HepG2 (cell line): ENCODE data around the gene SYCE3. TPM values are rescaled to one million over a fixed set of nuclear protein-coding genes. Genes with fewer than 3 reads are reported as not detected.

Experiments used
- CREB1 ChIP-seq, 2 experiments: fragments of 450-650 bp in 1 of 2; IDR thresholded peaks; 2 replicates each; pipeline ENCODE4 v1.6.1; 2016 to 2017; ENCODE audit warnings: control low read depth in 1 of 2, mild to moderate bottlenecking in 1 of 2, missing compliant biosample characterization in 1 of 2, missing genetic modification characterization in 1 of 2
- KDM5B ChIP-seq: sonication (generic); formaldehyde crosslinking; IDR thresholded peaks from 2 replicates; pipeline ENCODE4 v1.4.0; 2020; ENCODE audit warnings: missing genetic modification reagents, mild to moderate bottlenecking, borderline replicate concordance
- MYNN ChIP-seq: sonication (generic); formaldehyde crosslinking; IDR thresholded peaks from 2 replicates; pipeline ENCODE4 v1.4.0; 2020; ENCODE audit warnings: mild to moderate bottlenecking, low read depth, missing genetic modification reagents
- NR2F6 ChIP-seq, 2 experiments: IDR thresholded peaks; 2 replicates each; pipeline ENCODE4 v1.6.1; 2016; ENCODE audit warnings: antibody characterized with exemption in 1 of 2, mild to moderate bottlenecking in 1 of 2
- RARG ChIP-seq: sonication (generic); formaldehyde crosslinking; IDR thresholded peaks from 2 replicates; pipeline ENCODE4 v1.4.0; 2020; ENCODE audit warnings: low read depth, mild to moderate bottlenecking, missing genetic modification reagents
- RERE ChIP-seq: IDR thresholded peaks from 2 replicates; pipeline ENCODE4 v1.6.1; 2016; ENCODE audit warnings: low read depth, missing genetic modification reagents, missing compliant biosample characterization
- SCMH1 ChIP-seq: sonication (generic); formaldehyde crosslinking; IDR thresholded peaks from 2 replicates; pipeline ENCODE4 v1.9.0; 2021; ENCODE audit warnings: missing genetic modification reagents, mild to moderate bottlenecking, borderline replicate concordance
- SIX4 ChIP-seq: sonication (generic); formaldehyde crosslinking; IDR thresholded peaks from 2 replicates; pipeline ENCODE4 v1.4.0; 2020; ENCODE audit warnings: missing genetic modification reagents
- ZBTB7A ChIP-seq: sonication (generic); formaldehyde crosslinking; IDR thresholded peaks from 2 replicates; pipeline ENCODE4 v1.8.0; 2022; ENCODE audit warnings: mild to moderate bottlenecking, missing genetic modification reagents
- ZNF580 ChIP-seq: IDR thresholded peaks from 2 replicates; pipeline ENCODE4 v1.6.1; 2016; ENCODE audit warnings: low read depth, borderline replicate concordance
- ZNF780A ChIP-seq: sonication (generic); formaldehyde crosslinking; IDR thresholded peaks from 2 replicates; pipeline ENCODE4 v1.8.0; 2022; ENCODE audit warnings: mild to moderate bottlenecking, missing genetic modification reagents, moderate library complexity
- polyA plus RNA-seq, 8 experiments: library from polyadenylated mRNA; depleted of rRNA in 3 of 8; stranded (reverse) in 7 of 8; unstranded in 1 of 8; fragments of >200 nt; fragmentation: Illumina TruSeq in 4 of 8; extraction: Trizol in 4 of 8; gene quantifications; 2 replicates each; pipeline versions ENCODE4 v1.2.1 to v1.2.3, GENCODE V29; 2011 to 2016; ENCODE audit warnings: low read depth in 4 of 8, missing spikeins in 1 of 8, mixed read lengths in 1 of 8; ENCODE audit not compliant: insufficient read depth in 1 of 8
- total RNA-seq, 5 experiments: library from RNA; depleted of rRNA; stranded (reverse); fragments of >200 nt; fragmentation: Illumina TruSeq; extraction: Trizol; gene quantifications; 2 replicates each; pipeline ENCODE4 v1.2.3, GENCODE V29; 2016; ENCODE audit warnings: low read depth in 1 of 5
- TF ChIP-seq, protein P1 (sequence below): sonication (generic); formaldehyde crosslinking; IDR thresholded peaks from 2 replicates; pipeline ENCODE4 v1.4.0; 2020; ENCODE audit warnings: missing genetic modification reagents
- TF ChIP-seq, protein P2 (sequence below): sonication (generic); formaldehyde crosslinking; IDR thresholded peaks from 2 replicates; pipeline ENCODE4 v1.4.0; 2020; ENCODE audit warnings: mild to moderate bottlenecking, missing genetic modification reagents
- TF ChIP-seq, protein P3 (sequence below): sonication (generic); formaldehyde crosslinking; IDR thresholded peaks from 2 replicates; pipeline ENCODE4 v1.8.0; 2022; ENCODE audit warnings: low read depth, missing genetic modification reagents
- TF ChIP-seq, protein P4 (sequence below): sonication (generic); formaldehyde crosslinking; IDR thresholded peaks from 2 replicates; pipeline ENCODE4 v1.4.0; 2020; ENCODE audit warnings: missing genetic modification reagents, mild to moderate bottlenecking, borderline replicate concordance

Gene SYCE3
- total and polyA plus RNA-seq, 2 of the 13 experiments (the other 11 are each of a cell fraction or from before 2014, with no cell fraction given), result not detected

- TF ChIP-seq ZNF580 (CRISPR knock-in tag) (no peak), NR2F6 (IDR thresholded peaks at IDR 0.05) (no peak), NR2F6 (CRISPR knock-in tag; IDR thresholded peaks at IDR 0.05) (no peak), RERE (CRISPR knock-in tag) (no peak), KDM5B (no peak), RARG (peak; percentile 88; the same call in 1 of the 2 replicates), CREB1 (IDR thresholded peaks at IDR 0.05) (no peak), CREB1 (CRISPR knock-in tag; IDR thresholded peaks at IDR 0.05) (no peak), SIX4 (no peak), ZNF780A (CRISPR knock-in tag) (peak; percentile 3; the same call in 1 of the 2 replicates), ZBTB7A (no peak), SCMH1 (no peak), MYNN (CRISPR knock-in tag) (no peak; the same call in 1 of the 2 replicates)
- TF ChIP-seq, protein P1, sequence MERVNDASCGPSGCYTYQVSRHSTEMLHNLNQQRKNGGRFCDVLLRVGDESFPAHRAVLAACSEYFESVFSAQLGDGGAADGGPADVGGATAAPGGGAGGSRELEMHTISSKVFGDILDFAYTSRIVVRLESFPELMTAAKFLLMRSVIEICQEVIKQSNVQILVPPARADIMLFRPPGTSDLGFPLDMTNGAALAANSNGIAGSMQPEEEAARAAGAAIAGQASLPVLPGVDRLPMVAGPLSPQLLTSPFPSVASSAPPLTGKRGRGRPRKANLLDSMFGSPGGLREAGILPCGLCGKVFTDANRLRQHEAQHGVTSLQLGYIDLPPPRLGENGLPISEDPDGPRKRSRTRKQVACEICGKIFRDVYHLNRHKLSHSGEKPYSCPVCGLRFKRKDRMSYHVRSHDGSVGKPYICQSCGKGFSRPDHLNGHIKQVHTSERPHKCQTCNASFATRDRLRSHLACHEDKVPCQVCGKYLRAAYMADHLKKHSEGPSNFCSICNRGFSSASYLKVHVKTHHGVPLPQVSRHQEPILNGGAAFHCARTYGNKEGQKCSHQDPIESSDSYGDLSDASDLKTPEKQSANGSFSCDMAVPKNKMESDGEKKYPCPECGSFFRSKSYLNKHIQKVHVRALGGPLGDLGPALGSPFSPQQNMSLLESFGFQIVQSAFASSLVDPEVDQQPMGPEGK (CRISPR knock-in tag), result peak; percentile 8; the same call in 1 of the 2 replicates
- TF ChIP-seq, protein P2, sequence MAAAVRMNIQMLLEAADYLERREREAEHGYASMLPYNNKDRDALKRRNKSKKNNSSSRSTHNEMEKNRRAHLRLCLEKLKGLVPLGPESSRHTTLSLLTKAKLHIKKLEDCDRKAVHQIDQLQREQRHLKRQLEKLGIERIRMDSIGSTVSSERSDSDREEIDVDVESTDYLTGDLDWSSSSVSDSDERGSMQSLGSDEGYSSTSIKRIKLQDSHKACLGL (CRISPR knock-in tag), result no peak
- TF ChIP-seq, protein P3, sequence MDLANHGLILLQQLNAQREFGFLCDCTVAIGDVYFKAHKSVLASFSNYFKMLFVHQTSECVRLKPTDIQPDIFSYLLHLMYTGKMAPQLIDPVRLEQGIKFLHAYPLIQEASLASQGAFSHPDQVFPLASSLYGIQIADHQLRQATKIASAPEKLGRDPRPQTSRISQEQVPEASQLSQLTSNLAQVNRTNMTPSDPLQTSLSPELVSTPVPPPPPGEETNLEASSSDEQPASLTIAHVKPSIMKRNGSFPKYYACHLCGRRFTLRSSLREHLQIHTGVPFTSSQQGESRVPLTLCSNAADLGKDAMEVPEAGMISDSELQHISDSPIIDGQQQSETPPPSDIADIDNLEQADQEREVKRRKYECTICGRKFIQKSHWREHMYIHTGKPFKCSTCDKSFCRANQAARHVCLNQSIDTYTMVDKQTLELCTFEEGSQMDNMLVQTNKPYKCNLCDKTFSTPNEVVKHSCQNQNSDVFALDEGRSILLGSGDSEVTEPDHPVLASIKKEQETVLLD (CRISPR knock-in tag), result no peak; the same call in 1 of the 2 replicates
- TF ChIP-seq, protein P4, sequence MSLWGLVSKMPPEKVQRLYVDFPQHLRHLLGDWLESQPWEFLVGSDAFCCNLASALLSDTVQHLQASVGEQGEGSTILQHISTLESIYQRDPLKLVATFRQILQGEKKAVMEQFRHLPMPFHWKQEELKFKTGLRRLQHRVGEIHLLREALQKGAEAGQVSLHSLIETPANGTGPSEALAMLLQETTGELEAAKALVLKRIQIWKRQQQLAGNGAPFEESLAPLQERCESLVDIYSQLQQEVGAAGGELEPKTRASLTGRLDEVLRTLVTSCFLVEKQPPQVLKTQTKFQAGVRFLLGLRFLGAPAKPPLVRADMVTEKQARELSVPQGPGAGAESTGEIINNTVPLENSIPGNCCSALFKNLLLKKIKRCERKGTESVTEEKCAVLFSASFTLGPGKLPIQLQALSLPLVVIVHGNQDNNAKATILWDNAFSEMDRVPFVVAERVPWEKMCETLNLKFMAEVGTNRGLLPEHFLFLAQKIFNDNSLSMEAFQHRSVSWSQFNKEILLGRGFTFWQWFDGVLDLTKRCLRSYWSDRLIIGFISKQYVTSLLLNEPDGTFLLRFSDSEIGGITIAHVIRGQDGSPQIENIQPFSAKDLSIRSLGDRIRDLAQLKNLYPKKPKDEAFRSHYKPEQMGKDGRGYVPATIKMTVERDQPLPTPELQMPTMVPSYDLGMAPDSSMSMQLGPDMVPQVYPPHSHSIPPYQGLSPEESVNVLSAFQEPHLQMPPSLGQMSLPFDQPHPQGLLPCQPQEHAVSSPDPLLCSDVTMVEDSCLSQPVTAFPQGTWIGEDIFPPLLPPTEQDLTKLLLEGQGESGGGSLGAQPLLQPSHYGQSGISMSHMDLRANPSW (CRISPR knock-in tag), result no peak
Measured at GRCh38 chr22:50526108-50526833, 36.4 kb downstream of the SYCE3 start (continued).
